ENCODE results near the gene SLC4A2.
"Not testable (repeated sequence)": the region's sequence is repeated elsewhere in the genome, so short reads cannot be mapped to it uniquely, and the experiment has no call there.

SLC4A2 gene, protein sequence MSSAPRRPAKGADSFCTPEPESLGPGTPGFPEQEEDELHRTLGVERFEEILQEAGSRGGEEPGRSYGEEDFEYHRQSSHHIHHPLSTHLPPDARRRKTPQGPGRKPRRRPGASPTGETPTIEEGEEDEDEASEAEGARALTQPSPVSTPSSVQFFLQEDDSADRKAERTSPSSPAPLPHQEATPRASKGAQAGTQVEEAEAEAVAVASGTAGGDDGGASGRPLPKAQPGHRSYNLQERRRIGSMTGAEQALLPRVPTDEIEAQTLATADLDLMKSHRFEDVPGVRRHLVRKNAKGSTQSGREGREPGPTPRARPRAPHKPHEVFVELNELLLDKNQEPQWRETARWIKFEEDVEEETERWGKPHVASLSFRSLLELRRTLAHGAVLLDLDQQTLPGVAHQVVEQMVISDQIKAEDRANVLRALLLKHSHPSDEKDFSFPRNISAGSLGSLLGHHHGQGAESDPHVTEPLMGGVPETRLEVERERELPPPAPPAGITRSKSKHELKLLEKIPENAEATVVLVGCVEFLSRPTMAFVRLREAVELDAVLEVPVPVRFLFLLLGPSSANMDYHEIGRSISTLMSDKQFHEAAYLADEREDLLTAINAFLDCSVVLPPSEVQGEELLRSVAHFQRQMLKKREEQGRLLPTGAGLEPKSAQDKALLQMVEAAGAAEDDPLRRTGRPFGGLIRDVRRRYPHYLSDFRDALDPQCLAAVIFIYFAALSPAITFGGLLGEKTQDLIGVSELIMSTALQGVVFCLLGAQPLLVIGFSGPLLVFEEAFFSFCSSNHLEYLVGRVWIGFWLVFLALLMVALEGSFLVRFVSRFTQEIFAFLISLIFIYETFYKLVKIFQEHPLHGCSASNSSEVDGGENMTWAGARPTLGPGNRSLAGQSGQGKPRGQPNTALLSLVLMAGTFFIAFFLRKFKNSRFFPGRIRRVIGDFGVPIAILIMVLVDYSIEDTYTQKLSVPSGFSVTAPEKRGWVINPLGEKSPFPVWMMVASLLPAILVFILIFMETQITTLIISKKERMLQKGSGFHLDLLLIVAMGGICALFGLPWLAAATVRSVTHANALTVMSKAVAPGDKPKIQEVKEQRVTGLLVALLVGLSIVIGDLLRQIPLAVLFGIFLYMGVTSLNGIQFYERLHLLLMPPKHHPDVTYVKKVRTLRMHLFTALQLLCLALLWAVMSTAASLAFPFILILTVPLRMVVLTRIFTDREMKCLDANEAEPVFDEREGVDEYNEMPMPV

DNA sequence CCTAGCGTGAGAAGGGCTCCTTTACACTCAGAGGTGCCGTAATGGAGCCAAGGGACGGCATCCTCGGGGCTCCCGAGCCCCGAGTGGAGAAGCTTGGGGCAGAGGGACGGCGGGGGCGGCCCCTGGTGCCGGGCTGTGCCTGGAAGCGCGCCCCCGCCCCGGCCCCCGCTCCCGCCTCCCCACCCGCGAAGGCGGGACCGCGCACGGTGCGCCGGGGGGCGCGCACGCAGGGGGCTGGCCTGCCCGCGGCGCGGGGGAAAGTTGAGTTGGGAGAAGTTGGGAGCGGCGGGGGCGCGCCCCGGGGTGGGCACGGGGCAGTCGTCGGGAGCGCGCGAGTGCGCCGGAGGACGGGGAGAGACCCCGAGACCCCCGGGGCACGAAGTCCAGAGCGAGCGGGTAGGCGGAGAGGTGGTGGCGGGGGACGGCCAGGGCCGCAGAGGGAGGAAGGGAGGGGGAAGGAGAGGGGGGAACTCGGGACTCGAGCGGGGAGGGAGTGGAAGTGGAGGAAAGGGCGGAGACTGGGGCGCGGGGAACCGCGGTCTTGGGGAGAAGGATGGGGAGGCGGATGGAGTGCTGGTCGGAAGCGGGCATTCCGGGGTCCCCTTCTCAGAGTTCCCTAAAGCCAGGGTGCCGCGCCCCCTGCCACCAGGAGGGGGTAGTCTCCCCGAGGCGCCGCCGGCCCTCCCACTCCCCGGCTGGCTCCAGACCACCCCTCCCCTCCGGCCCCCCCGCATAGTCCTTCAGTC lies at the start of gene SLC4A2:
TSS of gene SLC4A2 (plus strand) at position 223 of the 746 bp plus-strand sequence. CDS start 2,399 bp downstream, outside the sequence.
- DNase-seq, result peak; percentile 32 to 68 (median 60)

DNA sequence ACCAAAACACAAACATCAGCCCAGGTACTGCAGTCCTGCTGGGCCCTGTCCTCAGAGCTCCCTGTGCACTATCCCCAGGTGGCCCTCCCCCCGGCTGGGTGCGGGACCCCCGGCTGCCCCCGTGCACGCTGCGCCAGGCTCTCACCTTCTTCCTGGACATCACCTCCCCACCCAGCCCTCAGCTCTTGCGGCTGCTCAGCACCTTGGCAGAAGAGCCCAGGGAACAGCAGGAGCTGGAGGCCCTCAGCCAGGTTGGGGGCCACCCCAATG lies 49.4 kb upstream of the SLC4A2 start:
- no peak for DNase-seq

DNA sequence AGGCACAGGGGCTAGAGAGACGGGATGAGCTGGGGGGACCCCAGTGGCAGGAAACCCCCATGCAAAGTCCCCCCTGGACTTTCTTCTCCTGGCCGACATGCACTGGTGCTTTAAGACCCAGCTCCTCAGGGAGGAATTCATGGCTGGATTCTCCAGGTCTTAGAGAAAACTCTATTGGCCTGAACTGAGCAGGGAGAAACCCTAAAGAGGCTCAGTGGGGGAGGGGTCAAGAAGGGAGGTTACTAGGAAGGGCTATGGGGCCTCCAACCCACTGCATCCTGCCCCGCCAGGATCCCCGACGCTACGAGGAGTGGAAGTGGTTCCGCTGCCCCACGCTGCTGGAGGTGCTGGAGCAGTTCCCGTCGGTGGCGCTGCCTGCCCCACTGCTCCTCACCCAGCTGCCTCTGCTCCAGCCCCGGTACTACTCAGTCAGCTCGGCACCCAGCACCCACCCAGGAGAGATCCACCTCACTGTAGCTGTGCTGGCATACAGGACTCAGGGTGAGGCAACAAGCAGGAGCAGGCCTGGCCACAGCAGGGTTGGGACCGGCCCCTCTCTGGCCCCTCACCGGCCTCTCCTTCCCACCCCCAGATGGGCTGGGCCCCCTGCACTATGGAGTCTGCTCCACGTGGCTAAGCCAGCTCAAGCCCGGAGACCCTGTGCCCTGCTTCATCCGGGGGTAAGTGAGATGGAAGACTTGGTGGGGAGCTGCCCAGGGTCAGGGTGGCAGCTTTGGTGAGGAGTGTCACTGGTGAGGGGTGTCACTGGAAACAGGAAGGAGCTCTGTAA lies 48.9 kb upstream of the SLC4A2 start:
- DNase-seq, result peak in 5 of 6 experiments; percentile 13 to 41 (median 29)

DNA sequence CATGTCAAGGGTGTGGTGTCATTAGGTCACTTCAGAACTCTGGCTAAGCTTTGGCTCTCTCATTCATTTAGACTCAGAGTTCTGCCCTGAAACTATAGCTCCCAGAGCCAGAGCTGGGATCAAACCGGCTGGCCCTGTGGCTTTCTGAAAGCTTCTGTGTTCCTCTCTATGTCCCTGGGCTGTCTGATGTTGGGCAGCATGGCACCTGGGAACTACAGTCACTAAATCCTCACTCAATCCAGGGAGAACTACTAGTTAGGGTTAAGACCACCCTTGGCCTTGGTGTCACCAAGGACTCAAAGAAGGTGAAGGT lies 48.3 kb upstream of the SLC4A2 start:
- DNase-seq, result peak in 1 of 6 experiments; percentile 13

DNA sequence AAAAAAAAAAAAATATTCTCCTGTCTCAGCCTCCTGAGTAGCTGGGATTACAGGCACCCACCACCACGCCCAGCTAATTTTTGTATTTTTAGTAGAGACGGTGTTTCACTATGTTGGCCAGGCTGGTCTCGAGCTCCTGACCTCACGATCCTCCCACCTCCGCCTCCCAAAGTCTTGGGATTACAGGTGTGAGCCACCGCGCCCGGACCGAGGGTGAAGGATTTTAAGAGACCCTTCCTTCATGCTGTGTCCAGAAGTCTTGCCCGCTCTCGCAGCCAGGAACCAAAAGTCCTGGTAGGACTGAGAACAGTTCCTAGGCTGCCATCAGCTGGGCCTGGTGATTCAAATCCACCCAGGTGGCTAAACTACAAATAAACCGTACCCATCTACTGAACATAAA lies 47.8 kb upstream of the SLC4A2 start:
- not testable (repeated sequence) for DNase-seq

DNA sequence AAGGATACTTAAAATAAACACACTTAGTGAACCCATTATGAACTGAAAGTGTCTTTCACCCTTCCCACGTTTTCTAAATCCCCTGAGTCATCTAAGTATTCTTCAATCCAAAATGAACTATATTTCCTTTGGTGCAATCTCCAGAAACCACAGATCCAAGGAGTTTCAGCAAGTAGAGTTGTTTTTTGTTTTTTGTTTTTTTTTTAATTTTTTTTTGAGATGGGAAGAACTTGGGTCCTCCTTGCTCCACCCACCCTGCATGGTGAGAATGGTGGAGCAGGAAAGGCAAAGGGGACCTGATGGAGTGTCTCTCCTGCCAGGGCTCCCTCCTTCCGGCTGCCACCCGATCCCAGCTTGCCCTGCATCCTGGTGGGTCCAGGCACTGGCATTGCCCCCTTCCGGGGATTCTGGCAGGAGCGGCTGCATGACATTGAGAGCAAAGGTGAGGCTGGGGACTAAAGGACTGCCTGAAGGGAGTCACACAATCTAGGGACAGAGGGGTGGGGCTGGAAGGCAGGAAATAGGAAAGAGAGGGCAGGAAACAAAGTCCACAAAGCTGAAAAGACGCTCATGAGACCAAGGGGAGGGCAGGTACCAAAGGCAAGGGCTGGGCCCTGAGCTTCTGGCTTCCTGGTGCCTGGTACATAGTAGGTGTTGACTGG lies 47.2 kb upstream of the SLC4A2 start:
- no peak for DNase-seq

DNA sequence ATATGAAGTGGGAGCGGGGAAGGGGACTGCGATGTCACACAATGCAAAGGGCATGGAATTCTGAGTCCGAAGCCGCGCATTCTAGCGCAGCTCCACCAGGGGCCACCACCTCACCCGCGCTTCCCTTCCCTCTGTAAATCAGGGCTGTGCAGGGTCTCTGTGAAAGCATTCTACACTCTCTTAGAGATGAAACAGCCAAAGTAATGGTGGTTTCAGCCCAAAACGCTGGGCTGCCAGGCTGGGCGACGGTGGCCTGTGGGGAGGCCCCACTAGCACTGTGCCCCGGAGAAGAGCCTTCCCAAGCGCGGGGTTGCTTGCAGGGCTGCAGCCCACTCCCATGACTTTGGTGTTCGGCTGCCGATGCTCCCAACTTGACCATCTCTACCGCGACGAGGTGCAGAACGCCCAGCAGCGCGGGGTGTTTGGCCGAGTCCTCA lies 46.5 kb upstream of the SLC4A2 start:
- peak in 3 of 6 experiments; percentile 14 to 56 (median 34) for DNase-seq

DNA sequence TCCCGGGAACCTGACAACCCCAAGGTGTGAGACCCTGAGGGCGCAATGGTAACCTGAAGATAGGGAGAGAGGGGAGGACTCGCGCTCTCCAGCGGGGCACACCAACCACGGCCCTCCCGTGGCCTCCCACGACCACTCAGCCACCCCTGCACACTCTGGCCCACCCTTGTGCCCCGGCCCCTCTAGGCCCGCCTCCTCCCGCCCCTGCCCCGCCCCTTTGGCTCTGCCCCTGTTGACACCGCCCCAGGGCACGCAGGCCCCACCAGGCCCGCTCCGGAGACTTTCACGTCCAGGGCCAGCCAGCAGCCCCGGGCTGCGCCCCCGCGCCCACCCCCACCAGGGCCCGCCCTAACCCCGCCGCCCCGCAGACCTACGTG lies 46.0 kb upstream of the SLC4A2 start:
- no peak for DNase-seq

DNA sequence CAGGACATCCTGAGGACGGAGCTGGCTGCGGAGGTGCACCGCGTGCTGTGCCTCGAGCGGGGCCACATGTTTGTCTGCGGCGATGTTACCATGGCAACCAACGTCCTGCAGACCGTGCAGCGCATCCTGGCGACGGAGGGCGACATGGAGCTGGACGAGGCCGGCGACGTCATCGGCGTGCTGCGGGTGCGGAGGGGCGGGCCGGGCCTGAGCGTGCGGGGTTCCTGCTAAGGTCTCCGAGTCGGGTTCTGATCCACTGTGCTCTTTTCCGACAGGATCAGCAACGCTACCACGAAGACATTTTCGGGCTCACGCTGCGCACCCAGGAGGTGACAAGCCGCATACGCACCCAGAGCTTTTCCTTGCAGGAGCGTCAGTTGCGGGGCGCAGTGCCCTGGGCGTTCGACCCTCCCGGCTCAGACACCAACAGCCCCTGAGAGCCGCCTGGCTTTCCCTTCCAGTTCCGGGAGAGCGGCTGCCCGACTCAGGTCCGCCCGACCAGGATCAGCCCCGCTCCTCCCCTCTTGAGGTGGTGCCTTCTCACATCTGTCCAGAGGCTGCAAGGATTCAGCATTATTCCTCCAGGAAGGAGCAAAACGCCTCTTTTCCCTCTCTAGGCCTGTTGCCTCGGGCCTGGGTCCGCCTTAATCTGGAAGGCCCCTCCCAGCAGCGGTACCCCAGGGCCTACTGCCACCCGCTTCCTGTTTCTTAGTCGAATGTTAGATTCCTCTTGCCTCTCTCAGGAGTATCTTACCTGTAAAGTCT lies 45.5 kb upstream of the SLC4A2 start:
- DNase-seq, result peak; percentile 83 to 94 (median 92)

DNA sequence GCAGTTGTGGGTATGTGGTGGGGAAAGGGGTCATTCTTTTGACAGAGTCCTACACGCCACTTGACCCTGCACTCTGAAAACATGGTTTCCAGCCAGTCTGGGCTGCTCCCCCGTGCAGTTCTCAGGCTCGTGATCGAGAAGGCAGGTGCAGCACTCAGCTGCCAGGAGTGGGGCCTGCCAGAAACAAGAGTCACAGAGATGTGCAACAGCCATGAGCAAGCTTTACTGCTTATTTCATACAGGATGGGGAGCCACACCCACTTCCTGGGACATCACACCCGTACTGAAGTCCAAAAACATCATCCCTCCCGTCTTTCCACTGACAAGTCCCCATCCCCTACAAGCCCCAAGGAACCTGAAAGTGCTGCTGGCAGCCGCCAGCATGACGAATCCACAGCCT lies 44.4 kb upstream of the SLC4A2 start:
- DNase-seq, result peak in 5 of 6 experiments; percentile 19 to 34 (median 24)

DNA sequence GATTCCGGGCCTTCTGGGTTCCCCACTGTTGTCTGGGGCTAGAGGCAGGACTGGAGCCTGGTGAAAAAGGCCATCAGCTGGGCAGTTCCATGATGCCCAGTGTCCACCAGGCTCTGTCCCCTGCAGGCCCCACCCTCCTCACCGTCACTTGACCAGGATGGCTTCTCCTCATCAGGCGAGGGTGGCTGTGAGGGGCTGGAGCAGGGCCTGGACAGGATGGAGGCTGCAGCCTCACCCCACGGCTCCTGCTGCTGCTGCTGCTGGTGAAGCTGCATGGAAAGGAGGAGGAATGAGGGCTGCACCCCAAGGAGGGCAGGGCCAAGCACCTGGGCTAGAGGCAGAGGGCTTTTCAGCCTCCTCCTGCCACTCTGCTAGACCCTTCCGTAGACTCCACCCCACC lies 43.4 kb upstream of the SLC4A2 start:
- DNase-seq, result no peak

DNA sequence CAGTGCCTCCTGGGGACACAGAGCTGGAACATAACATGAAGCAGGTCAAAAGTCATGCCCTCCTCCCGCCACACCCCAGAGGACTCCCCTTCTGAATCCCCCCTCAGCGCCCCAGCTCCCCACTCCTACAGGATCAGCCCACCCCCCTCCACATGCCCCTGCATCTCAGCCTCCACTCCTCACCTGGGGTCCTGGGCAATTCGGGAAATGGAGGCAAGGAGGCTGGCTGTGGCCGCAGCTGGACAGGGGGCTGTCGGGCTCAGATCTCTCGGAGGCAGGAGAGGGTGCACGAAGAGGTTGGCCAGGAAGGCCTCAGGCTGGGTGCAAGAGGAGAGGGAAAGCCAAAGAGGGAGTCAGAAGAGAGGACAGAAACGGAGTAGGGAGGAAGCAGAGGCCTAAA lies 42.9 kb upstream of the SLC4A2 start:
- DNase-seq, result no peak

DNA sequence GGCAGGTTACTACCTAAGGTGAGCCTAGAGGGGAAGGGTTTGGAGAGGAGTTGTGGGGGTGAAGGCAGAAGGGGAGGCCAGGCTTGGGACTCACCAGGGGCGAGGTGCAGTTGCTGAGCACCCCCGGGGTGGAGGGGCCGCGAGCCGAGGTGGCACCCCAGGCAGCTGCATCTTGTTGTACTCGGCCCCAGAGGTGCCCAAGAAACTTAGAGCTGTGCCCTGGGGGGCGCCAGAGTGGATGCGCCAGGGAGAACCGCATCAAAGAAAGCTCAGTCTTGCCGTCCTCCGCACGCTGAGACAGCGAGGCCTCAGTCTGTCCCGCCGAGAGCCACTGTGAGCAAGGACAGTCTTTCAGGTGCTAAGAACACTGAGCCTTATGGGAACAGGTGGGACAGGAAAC lies 42.4 kb upstream of the SLC4A2 start:
- peak in 4 of 6 experiments; percentile 5 to 28 (median 23) for DNase-seq

DNA sequence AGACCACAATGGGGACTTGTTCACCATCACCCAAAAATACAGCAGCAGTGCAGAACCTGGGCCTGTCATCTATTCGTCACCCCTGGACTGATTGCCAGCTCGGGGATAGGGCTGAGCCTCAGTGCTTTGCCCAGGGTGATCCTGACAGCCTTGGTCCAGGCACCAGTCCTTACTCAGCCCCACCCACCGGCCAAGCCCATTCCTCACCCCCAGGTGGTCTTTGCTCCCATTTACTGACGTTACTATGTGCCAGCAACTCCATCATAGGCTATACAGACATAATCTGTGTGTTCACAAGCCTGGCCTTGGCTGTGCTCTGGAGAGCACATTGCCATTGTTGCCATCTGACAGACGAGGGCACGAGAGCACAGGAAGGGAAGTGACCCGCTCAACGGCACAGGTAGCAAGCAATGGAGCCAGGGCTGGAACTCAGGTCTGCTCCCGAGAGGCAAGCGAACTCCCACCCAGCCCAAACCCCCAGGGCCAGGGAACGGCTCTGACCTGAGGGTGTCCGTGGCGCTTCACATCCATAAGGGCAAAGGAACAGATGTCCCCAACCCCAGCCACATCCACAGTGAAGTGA lies 41.9 kb upstream of the SLC4A2 start:
- peak in 1 of 6 experiments; percentile 44 for DNase-seq

DNA sequence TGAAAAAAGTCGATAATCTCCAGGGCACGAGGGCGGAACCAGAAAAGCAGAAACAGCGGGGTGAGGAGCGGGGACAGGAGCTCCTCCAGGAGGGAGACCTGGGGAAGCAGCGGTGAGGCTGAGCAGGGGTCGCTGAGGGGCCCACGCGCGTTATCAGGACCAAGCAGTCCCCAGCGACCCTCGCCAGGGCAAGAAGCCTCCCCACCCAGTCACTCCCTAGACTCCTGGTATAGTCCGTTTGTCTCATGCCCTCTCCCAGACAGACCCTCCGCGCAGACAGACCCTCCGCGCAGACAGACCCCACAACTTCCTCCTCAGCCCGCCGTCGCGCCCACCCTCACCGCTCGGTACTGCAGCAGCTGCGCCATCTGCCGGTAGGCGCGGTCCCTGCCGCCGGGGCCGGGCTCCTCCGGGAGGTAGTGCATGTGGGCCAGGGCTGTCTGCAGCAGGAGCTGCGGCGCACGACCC lies 41.4 kb upstream of the SLC4A2 start:
- peak; percentile 45 to 79 (median 72) for DNase-seq

DNA sequence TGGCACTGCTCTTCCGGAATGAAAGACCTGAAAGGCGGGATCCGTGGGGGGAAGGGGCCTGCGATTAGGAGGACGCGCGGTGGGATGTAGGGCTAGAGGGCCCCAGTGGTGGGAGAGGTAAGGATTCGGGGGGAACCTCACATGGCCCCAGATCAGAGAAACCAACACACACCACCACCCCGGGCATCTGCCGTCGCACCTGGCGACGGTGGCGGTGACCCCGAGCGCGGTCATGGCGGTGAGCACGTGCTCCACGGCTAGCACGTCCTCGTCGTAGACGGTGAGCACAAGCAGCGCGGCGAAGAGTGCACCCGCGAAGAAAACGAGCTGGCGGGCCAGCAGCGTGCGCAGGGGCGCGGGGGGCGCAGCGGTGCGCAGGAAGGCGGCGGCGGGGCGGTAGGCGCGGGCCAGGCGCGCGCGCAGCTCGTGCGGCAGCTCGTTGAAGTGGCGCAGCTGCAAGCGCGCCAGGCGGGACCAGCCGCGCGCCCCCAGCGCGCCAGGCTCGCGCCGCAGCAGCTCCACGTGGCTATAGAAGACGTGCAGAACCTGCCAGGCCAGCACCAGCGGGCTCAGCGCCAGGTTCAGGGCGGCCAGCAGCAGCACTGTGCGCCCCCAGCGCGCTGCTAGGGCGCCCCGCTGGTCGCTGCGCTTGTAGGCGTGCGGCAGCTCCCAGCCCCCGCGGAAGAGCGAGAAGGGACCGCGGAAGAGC lies 40.8 kb upstream of the SLC4A2 start:
- DNase-seq, result peak; percentile 31 to 77 (median 53)

DNA sequence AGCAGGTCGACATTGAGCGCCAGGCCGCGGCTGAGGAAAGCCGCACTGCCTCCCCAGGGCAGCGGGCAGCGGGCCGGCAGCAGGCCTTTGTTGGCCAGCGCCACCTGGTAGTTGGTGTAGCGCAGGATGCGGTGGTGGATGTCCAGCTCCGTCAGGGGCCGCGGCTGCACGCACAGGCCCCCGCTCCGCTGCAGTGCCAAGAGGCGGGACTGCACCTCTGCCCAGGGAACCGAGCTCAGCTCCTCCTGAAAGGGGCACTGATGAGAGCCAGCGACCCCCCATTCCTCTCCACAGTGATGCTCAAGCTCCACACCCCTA lies 40.3 kb upstream of the SLC4A2 start:
- DNase-seq, result no peak

DNA sequence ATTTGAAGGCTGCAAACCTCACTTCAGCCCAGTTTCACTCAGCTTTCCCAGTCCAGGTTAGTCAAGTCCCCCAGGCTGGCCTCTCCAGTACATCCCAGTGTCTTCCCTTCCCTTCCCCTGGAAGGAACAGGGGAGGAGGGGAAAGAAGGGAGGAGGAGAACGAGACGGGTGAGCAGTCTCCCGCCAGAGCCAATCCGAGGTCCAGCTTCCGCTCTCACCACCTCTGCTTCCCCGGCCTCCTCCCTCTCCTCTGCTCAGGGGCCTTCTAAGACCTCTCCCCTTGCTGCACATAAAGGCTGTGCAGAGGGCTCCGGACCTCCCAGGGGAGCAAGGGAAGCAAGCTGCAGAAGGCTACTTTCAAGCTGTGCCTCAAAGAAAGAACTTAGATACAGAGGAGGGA lies 39.2 kb upstream of the SLC4A2 start:
- no peak for DNase-seq

DNA sequence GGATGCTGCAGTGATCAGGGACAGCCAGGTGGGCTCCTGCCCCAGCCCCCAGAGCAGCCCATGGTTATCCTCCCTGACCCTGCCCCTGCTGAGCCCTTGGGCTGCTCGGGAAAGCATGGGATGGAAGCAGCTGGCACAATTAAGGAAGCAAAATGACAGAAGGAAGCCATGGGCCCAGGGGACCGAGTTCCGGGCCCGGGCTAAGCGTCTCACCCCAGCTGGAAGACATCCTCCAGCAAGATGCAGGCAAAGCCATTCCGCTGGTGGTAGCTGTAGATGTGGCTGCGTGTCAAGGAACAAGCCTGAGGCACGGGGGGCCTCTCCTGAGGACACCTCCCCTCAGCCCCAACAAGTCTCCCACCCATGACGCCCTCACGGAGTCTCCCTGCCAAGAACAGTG lies 36.2 kb upstream of the SLC4A2 start:
- no peak for DNase-seq

Measured in stimulated activated naive CD4-positive, alpha-beta T cell (primary cell).